SJCRH30 (cell line): Measurements from ENCODE around the gene ITGB1. TPM values are rescaled to one million over a fixed set of nuclear protein-coding genes. Genes with fewer than 3 reads are reported as not detected.

ENCODE experiments used
- DNase-seq, 2 experiments: peaks; one replicate each; pipeline ENCODE4 v3.0.0-alpha.2; 2015 to 2020
- H3K27ac ChIP-seq: fragments of 250-450 bp; sonication (Bioruptor Pico); 2 replicates; pipeline ENCODE4 v1.5.1; 2020; ENCODE audit warnings: mild to moderate bottlenecking, moderate library complexity
- H3K27me3 ChIP-seq: fragments of 250-450 bp; sonication (Bioruptor Pico); 2 replicates; pipeline ENCODE4 v1.5.1; 2020; ENCODE audit warnings: mild to moderate bottlenecking, moderate library complexity
- H3K36me3 ChIP-seq: fragments of 250-450 bp; sonication (Bioruptor Pico); 2 replicates; pipeline ENCODE4 v1.5.1; 2020; ENCODE audit warnings: mild to moderate bottlenecking, moderate library complexity
- H3K4me1 ChIP-seq: fragments of 250-450 bp; sonication (Bioruptor Pico); 2 replicates; pipeline ENCODE4 v1.5.1; 2020; ENCODE audit warnings: mild to moderate bottlenecking, moderate library complexity
- H3K4me3 ChIP-seq: fragments of 250-450 bp; sonication (Bioruptor Pico); 2 replicates; pipeline ENCODE4 v1.5.1; 2020; ENCODE audit warnings: mild to moderate bottlenecking, moderate library complexity
- H3K9me3 ChIP-seq: fragments of 250-450 bp; sonication (Bioruptor Pico); replicated peaks from 2 replicates; pipeline ENCODE4 v1.5.1; 2020; ENCODE audit warnings: mild to moderate bottlenecking, moderate library complexity
- total RNA-seq: library from RNA; depleted of rRNA; stranded (reverse); fragments of >200 nt; shearing (Covaris generic); gene quantifications from 2 replicates; pipeline ENCODE4 v1.2.3, GENCODE V29; 2014

ITGB1 gene
- total RNA-seq, 1 experiment from 2014 or later, result 339 TPM

DNA sequence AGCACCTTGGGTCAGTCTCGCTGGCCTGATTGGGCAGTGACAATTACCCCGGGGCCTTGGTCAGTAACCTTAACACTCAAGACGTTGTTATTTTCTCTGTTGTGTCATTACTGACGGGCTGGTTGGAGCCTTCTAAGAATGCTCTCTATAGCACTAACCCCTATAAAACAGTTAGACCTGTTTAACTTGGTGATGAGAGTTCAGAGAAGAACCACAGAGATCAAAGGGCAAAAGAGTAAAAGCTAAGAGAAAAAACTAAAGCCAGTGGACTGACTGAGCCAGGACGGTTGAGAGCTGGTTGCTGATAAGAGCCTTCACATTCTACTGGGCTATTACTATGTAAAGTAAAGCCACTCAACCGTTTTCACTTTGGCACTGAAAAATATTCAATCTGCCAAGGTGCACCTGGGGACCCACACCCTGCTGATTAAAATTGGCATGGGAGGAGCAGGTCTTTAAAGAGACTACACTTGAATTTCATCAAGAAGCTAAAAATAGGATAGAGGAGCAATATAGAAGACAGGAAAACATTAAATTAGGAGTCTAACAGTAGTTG lies 13.6 kb upstream of the ITGB1 start:
- Histone ChIP-seq H3K36me3 (no peaks in the 10 kb centered on the region), H3K9me3 (no peaks in the 10 kb centered on the region), H3K27ac (no peak overlapping the region), H3K4me1 (no peaks in the 10 kb centered on the region), H3K27me3 (no peaks in the 10 kb centered on the region), H3K4me3 (no peak overlapping the region)
- no peak for DNase-seq

DNA sequence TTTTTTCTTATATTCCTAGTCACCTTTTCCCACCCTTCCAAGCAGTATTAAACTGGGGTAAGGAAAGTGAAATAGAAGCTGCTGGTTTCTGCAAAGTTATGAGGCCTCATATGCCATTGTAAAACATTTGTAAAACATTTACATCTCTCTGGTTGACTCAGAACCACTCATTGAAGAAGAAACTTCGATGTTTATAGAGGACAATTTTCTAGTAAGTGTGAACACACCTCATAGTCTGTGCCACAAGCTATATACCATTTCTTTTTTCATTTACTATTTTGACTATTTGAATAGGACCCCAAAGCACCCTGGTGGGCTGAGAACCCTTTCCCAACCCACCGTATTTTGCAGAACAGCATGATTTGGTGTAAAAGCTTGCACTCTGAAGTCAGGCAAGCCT lies 12.9 kb upstream of the ITGB1 start:
- no peaks in the 10 kb centered on the region for H3K4me1 ChIP-seq
- no peak for DNase-seq
- H3K4me3 ChIP-seq, result no peak overlapping the region
- H3K27ac ChIP-seq, result no peak overlapping the region
- no peaks in the 10 kb centered on the region for H3K9me3 ChIP-seq
- no peaks in the 10 kb centered on the region for H3K36me3 ChIP-seq
- H3K27me3 ChIP-seq, result no peaks in the 10 kb centered on the region

DNA sequence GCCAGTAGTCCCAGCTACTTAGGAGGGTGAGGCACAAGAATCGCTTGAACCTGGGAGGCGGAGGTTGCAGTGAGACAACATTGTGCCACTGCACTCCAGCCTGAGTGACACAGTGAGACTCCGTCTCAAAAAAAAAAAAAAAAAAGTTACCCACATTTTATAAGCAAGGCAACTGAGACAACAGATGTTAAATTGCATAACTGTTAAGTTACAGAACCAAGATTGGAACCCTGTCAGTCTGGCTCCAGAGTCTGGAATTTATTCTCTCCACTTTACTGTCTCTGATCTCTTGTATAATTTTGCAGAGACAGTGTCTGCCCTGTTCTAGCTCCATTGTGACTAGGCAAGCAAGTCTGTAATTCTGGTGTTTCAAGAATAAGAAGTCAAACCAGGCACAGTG lies 6.2 kb upstream of the ITGB1 start:
- no peak for DNase-seq
- H3K9me3 ChIP-seq, result no peaks in the 10 kb centered on the region
- no peak overlapping the region for H3K4me3 ChIP-seq
- no peak overlapping the region for H3K27ac ChIP-seq
- H3K4me1 ChIP-seq, result peaks cover 24% of the 10 kb centered on the region
- H3K27me3 ChIP-seq, result no peaks in the 10 kb centered on the region
- H3K36me3 ChIP-seq, result no peaks in the 10 kb centered on the region

DNA sequence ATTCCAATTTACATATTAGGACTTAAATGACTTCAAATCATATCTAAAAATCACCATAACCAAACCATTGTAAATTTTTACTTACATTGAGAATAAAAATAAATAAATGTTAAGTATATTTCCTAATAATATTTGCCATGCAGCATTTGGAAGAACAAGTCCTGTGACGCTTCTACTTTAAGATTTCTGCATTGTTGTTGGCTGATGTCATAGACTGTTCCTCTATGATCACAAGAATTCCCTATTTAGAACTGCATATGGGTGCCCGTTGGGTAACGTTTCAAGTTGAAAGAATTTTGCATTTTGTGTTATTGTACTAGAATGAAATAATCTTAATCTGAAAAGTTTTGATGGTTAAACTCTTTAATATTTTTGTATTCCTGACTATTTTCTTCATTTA lies 5.1 kb upstream of the ITGB1 start:
- Histone ChIP-seq H3K4me3 (no peak overlapping the region), H3K27me3 (no peaks in the 10 kb centered on the region), H3K27ac (no peak overlapping the region), H3K4me1 (peaks cover 25% of the 10 kb centered on the region), H3K36me3 (0 out of 2 replicates have a peak, but pooled peaks cover 4% of the 10 kb centered on the region), H3K9me3 (no peaks in the 10 kb centered on the region)
- no peak for DNase-seq

DNA sequence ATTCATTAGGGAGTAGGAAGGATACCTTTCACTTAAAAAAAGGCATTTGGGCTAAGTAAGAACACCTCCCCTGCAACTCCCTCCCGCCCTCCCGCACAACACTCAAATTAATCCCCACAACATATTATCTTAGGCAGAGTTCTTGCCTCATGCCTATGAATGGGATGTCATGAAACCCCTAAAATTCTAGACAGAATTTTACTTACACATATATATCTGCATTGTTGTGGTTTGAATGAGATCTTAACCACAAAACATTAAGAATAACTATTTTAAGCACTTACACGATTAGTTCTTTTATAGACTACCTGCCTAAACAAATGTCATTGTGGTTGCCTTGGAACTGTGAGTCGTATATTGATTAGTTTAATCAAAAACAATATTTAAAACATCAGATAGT lies 4.5 kb upstream of the ITGB1 start:
- DNase-seq, result no peak
- Histone ChIP-seq H3K9me3 (no peaks in the 10 kb centered on the region), H3K36me3 (0 out of 2 replicates have a peak, but pooled peaks cover 4% of the 10 kb centered on the region), H3K4me1 (peaks cover 25% of the 10 kb centered on the region), H3K27ac (no peak overlapping the region), H3K27me3 (no peaks in the 10 kb centered on the region), H3K4me3 (no peak overlapping the region)

DNA sequence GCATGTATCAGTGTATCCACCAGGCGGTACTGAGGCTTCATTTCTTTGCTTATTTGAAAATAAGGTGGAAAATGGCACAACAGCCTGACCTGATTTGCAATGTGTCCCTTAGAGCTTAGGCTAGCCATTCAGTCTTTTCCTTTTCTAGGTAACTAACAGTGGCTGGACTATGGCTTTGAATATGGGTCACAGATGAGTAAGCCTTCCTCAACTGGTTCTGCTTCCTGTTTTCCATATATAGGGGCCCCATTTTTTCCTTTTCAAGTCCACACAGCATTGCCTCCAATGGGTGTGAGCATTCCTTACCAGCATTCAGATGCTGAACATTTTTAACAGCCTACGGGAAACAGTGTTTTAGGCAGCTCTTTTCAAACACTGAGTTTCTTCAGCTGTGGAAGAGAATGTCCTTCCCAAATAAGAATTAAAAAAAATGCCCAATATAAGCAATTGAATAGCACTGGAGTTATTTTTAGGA lies 3.9 kb upstream of the ITGB1 start:
- Histone ChIP-seq H3K4me3 (no peak overlapping the region), H3K27me3 (no peaks in the 10 kb centered on the region), H3K9me3 (no peaks in the 10 kb centered on the region), H3K27ac (no peak overlapping the region), H3K36me3 (0 out of 2 replicates have a peak, but pooled peaks cover 4% of the 10 kb centered on the region), H3K4me1 (peaks cover 25% of the 10 kb centered on the region)
- no peak for DNase-seq

DNA sequence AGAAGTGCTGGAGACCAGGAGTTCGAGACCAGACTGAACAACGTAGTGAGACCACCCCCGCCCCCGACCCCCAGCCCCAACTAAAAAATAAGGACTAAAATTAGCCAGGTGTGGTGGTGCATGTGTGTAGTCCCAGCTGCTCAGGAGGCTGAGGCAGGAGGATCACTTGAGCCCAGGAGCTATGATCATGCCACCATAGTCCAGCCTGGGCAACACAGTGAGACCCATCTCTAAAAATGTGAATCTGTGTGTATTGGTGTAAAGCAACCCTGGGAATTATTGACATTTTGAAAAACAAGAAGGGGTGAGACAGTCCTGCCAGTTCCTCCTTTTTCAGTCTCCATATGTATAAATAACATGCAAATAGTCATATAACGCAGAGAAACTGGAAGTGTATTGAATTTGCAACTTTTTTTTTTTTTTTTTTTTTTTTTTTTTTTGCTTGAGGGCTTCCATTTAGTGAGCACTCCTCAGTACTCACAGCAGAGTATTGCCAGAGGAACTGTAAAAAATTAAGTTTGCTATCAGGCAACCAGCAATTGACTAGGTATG lies 3.4 kb upstream of the ITGB1 start:
- H3K4me3 ChIP-seq, result no peak overlapping the region
- peaks cover 25% of the 10 kb centered on the region for H3K4me1 ChIP-seq
- H3K27ac ChIP-seq, result no peak overlapping the region
- no peaks in the 10 kb centered on the region for H3K9me3 ChIP-seq
- 0 out of 2 replicates have a peak, but pooled peaks cover 4% of the 10 kb centered on the region for H3K36me3 ChIP-seq
- H3K27me3 ChIP-seq, result no peaks in the 10 kb centered on the region
- no peak for DNase-seq

DNA sequence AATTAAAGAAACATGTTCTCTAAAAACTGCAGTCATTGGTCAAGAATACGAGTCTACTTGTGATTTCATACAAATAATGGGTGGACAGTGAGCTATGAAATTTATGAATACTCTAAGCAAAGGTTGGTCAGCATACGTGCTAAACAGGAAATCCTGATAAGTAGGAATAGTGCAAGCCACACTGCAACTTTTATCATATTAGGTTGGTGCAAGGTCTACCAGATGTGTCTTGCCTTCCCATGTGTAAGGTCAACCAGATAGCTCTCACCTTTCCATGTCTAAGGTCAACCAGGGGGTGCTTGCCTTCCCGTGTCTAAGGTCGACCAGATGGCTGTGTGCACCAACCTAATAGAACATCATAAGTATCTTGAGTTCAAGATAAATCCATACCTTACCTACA lies 2.0 kb upstream of the ITGB1 start:
- DNase-seq, result no peak
- Histone ChIP-seq H3K9me3 (no peaks in the 10 kb centered on the region), H3K4me1 (peaks cover 35% of the 10 kb centered on the region), H3K27me3 (no peaks in the 10 kb centered on the region), H3K36me3 (0 out of 2 replicates have a peak, but pooled peaks cover 4% of the 10 kb centered on the region), H3K4me3 (peak overlapping the region; percentile 97), H3K27ac (no peak overlapping the region; the same call in 1 of the 2 replicates)

DNA sequence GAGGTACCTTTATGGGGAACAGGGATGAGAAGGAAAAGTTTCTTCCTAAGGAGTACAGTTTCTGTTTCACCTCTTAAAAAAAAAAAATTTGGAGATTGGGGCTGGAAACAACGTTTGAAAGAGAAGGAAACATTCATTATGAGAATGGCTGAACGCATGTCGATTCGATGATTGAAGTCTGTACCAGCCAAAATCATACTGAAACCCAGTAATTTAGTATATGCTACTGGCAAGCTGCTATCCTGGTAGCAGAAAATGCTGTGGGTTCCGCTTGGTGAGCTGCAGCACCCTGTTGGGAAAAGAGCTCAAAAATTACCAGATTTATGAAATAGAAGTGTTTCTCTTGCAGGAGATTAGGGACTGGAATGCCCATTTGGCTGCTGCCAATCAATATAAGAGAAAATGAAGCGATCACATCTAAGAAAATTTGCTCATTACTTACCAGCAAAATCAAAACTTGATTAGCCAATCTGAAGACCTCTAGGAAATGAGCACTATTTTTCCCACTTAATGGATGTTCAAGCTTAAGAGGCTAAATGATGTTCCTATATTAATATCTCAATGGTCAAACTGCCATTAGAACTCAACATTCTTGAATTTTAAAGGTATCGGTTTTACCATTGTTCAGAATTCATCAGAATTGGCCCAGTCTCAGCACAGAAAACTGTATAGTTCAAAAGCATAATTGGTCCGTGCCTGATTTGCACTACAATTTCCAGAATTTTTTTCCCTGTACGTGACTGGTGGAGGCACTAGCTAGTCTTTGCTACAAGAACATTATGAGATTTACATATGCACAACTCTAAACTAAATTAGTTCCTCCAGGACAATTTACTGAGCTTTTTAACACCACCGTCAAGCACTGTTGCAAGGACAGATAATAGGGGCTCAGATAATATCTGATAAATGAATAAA lies 1.2 kb upstream of the ITGB1 start:
- 0 out of 2 replicates have a peak, but pooled peaks cover 4% of the 10 kb centered on the region for H3K36me3 ChIP-seq
- peak overlapping the region; percentile 97 for H3K4me3 ChIP-seq
- peaks cover 35% of the 10 kb centered on the region for H3K4me1 ChIP-seq
- H3K9me3 ChIP-seq, result no peaks in the 10 kb centered on the region
- H3K27ac ChIP-seq, result peak overlapping the region; percentile 100
- peak in 1 of 2 experiments; percentile 35 for DNase-seq
- H3K27me3 ChIP-seq, result no peaks in the 10 kb centered on the region

DNA sequence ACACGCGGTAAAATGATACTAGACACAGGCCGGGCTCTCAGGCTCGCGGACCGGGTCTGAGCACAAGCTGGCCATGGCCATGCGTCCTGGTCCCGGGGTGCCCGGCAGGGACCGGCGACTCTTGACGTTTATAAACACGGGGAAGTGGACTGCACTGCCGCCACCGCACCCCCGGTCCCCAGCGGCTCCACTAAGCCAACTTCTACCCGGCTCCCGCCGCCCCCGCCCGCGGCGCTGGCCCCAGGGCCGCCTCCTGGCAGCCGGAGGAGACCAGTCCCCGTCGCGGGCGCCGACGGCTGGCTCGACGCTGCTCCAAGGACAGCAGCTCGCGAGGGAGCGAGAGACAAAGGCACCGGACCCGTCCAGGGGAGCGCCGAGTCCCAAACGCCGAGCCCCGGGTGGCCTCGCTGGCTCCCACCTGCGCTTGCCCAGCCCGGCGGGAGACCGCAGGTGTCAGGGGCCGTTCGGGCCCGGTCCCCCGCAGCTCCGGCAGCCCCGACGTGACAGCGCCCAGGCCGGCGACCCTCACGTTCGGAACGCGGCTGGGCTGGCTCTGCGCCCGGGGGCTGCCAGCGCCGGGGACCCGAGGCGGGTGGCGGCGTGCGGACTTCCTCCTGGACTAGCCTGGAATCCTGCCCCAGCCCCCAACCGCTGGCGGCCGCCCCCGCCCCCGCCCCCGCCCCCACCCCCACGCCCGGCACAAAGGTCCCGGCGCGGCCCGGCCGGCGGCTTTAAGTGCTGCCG lies 517 bp downstream of the ITGB1 start:
- Histone ChIP-seq H3K36me3 (0 out of 2 replicates have a peak, but pooled peaks cover 7% of the 10 kb centered on the region), H3K27me3 (no peaks in the 10 kb centered on the region), H3K4me3 (peak overlapping the region; percentile 97), H3K27ac (peak overlapping the region; percentile 48), H3K4me1 (peaks cover 24% of the 10 kb centered on the region), H3K9me3 (no peaks in the 10 kb centered on the region)
- peak; percentile 50 to 65 for DNase-seq

DNA sequence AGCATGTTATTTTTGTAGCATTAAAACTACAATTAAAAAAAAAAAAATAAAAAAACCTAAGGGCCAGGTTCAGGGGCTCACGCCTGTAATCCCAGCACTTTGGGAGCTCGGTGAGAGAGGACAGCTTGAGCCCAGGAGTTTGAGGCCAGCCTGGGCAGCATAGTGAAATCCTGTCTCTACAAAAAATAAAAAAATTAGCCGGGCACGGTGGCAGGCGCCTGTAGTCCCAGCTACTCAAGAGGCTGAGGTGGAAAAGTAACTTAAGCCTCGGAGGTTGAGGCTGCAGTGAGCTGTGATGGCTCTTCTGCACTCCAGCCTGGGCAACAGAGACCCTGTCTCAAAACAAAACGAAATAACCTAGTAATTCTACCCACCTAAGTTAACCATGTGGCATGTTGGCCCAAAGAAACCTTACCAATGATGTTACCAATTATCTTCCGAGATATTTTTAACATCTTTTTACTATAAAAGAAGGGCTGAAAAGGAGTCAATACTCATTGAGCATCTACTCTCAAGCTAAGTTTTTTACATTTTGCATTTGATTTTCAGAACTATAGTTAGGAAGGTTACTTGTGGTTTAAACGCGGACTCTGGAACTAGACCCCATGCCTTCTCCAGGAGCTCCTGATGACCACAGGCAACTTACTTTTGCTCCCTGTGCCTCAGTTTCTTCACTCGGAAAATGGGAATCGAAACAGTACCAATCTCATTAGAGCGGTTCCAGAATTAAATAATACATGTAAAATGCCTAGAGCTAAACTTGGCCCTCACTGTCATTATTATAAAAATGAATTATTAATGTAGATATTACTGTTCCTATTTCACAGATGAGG lies 1.4 kb downstream of the ITGB1 start:
- H3K27me3 ChIP-seq, result no peaks in the 10 kb centered on the region

DNA sequence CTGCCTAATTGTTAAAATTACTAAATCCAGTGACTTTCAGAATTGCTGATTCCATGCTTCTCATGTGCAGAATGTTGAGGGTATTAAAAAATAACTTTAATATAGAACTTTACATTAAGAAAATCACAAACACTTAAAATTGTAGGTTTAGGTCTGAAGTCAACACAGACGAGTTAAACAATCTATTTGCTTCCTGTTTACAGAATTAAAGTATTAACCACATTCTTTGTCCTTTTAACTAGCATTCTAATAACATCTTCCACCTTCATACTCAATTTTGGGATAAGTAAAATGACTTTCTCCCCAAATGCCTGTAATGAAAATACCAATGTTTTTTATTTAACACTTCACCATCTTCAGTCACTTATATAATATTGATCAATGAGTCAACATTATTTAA lies 2.2 kb downstream of the ITGB1 start:
- H3K4me1 ChIP-seq, result peaks cover 20% of the 10 kb centered on the region
- no peak for DNase-seq
- H3K4me3 ChIP-seq, result peak overlapping the region; percentile 97
- H3K27me3 ChIP-seq, result no peaks in the 10 kb centered on the region
- H3K9me3 ChIP-seq, result no peaks in the 10 kb centered on the region
- H3K27ac ChIP-seq, result no peak overlapping the region
- 0 out of 2 replicates have a peak, but pooled peaks cover 7% of the 10 kb centered on the region for H3K36me3 ChIP-seq

More for the DNA sequence above, 1.4 kb downstream of the ITGB1 start:
- DNase-seq, result peak in 1 of 2 experiments; percentile 35
- Histone ChIP-seq H3K9me3 (no peaks in the 10 kb centered on the region), H3K4me3 (peak overlapping the region; percentile 97), H3K36me3 (0 out of 2 replicates have a peak, but pooled peaks cover 7% of the 10 kb centered on the region), H3K4me1 (peaks cover 18% of the 10 kb centered on the region), H3K27ac (no peak overlapping the region; the same call in 1 of the 2 replicates)

DNA sequence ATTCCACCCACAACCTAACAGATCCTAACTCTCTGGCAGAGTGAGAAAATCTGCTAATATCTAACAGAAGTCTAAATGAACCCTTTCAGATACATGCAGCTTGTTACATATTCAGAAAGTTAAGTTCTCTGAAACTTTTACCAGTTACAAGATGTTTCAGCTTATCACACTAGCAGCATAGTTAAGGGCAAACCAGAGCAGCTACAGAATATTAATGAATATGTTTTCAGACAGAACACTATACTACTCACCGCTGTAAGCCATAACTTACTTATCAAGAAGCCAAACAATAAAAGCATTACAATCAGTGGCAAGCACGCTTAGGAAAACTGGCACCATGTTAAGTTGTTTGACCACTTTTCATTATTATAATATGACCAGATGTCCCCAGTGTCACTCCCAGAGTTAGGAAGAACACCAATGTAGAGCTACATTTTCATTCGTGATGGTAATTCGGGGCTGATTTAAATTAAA lies 2.7 kb downstream of the ITGB1 start:
- no peak overlapping the region for H3K4me3 ChIP-seq
- H3K27me3 ChIP-seq, result no peaks in the 10 kb centered on the region
- H3K9me3 ChIP-seq, result no peaks in the 10 kb centered on the region
- 0 out of 2 replicates have a peak, but pooled peaks cover 7% of the 10 kb centered on the region for H3K36me3 ChIP-seq
- H3K4me1 ChIP-seq, result peaks cover 23% of the 10 kb centered on the region
- no peak for DNase-seq
- H3K27ac ChIP-seq, result no peak overlapping the region
